GM12878 (cell line): ENCODE results near the gene CHID1. TPM values are rescaled to one million over a fixed set of nuclear protein-coding genes. Genes with fewer than 3 reads are reported as not detected.

Experiments used
- ATAC-seq: fragments of 200-7000 bp; cut with Tn5 transposase; 3 replicates; pipeline ENCODE4 v1.9.1; 2020; ENCODE audit warnings: mild to moderate bottlenecking, moderate library complexity
- BruUV-seq: library from RNA; stranded (reverse); fragments of 400-500 nt; replicated peaks from 2 replicates; lab custom pipeline; 2021; lab: Mats Ljungman, UMichigan
- CTCF ChIA-PET: fragments of 300-600 bp; sonication (Branson Sonifier 250); formaldehyde crosslinking; extraction: SDS; loops from one replicate; lab custom pipeline; 2021; ENCODE audit warnings: inconsistent platforms; lab: Yijun Ruan, JAX
- POLR2A ChIA-PET: fragments of 350-600 bp; formaldehyde crosslinking; extraction: SDS; loops from one replicate; lab custom pipeline; 2021; ENCODE audit warnings: inconsistent platforms; lab: Charles Lee
- RAD21 ChIA-PET: fragments of 300-600 bp; sonication (Branson Sonifier 250); formaldehyde crosslinking; loops from one replicate; lab custom pipeline; 2023; ENCODE audit warnings: antibody characterized with exemption; ENCODE audit not compliant: unreplicated experiment; lab: Charles Lee
- SMC1A ChIA-PET: fragments of 300-600 bp; sonication (Branson Sonifier 250); formaldehyde crosslinking; loops from one replicate; lab custom pipeline; 2023; ENCODE audit not compliant: unreplicated experiment, uncharacterized antibody; lab: Charles Lee
- DNase-seq: peaks from one replicate; pipeline ENCODE4 v3.0.0-alpha.2; 2011; ENCODE audit warnings: low read depth, low spot score
- FAIRE-seq: peaks from 3 replicates; lab custom pipeline; 2011; peaks lifted over from hg19 to GRCh38; lab: Jason Lieb, UNC
- H2AFZ ChIP-seq: 2 replicates; pipeline ENCODE4 v1.6.0; 2011; ENCODE audit warnings: low read depth, low read length, control low read depth; ENCODE audit not compliant: control insufficient read depth
- H3K27ac ChIP-seq: 2 replicates; pipeline ENCODE4 v1.5.1; 2011; ENCODE audit warnings: control low read depth; ENCODE audit not compliant: control insufficient read depth, insufficient read depth
- H3K27me3 ChIP-seq, 2 experiments: replicated peaks in 1 of 2; 2 replicates each; pipeline versions ENCODE4 v1.6.0 to v1.6.1; 2011; ENCODE audit warnings: low read length in 1 of 2; ENCODE audit not compliant: control insufficient read depth in 2 of 2, insufficient read depth in 2 of 2
- H3K36me3 ChIP-seq, 2 experiments: 2 replicates each; pipeline ENCODE4 v1.5.1; 2011; ENCODE audit warnings: low read length in 1 of 2; ENCODE audit not compliant: control insufficient read depth in 2 of 2, insufficient read depth in 2 of 2
- H3K4me1 ChIP-seq: 2 replicates; pipeline ENCODE4 v1.6.1; 2011; ENCODE audit warnings: mild to moderate bottlenecking, low read length, moderate library complexity, mixed read lengths; ENCODE audit not compliant: control insufficient read depth, insufficient read depth
- H3K4me2 ChIP-seq: 2 replicates; pipeline ENCODE4 v1.6.0; 2011; ENCODE audit warnings: control low read depth; ENCODE audit not compliant: control insufficient read depth, insufficient read depth
- H3K4me3 ChIP-seq: fragments of 200-600 bp; sonication (generic); 2 replicates; pipeline ENCODE4 v1.5.1; 2016
- H3K79me2 ChIP-seq: 2 replicates; pipeline ENCODE4 v1.6.0; 2011; ENCODE audit warnings: low read length; ENCODE audit not compliant: control insufficient read depth, insufficient read depth
- H3K9ac ChIP-seq: 2 replicates; pipeline ENCODE4 v1.8.0; 2011; ENCODE audit warnings: low read length, control low read depth, mixed read lengths; ENCODE audit not compliant: control insufficient read depth, insufficient read depth
- H3K9me3 ChIP-seq: replicated peaks from 3 replicates; pipeline ENCODE4 v1.5.1; 2011; ENCODE audit warnings: mild to moderate bottlenecking, low read length; ENCODE audit not compliant: control insufficient read depth, insufficient read depth
- H4K20me1 ChIP-seq: 2 replicates; pipeline ENCODE4 v1.6.0; 2011; ENCODE audit not compliant: control insufficient read depth, insufficient read depth
- DPF2 ChIP-seq: fragments of 450-650 bp; IDR thresholded peaks from 2 replicates; pipeline ENCODE4 v1.6.1; 2017; ENCODE audit warnings: mild to moderate bottlenecking
- NFXL1 ChIP-seq: fragments of 450-650 bp; IDR thresholded peaks from 2 replicates; pipeline ENCODE4 v1.6.1; 2017; ENCODE audit warnings: antibody characterized with exemption, mild to moderate bottlenecking, borderline replicate concordance
- SMAD5 ChIP-seq: IDR thresholded peaks from 2 replicates; pipeline ENCODE4 v1.6.1; 2016; ENCODE audit warnings: antibody characterized with exemption, low read depth
- WGBS: methylation state at CpG from one replicate; pipeline ENCODE4 v1.1.6; 2016; ENCODE audit warnings: low lambda C conversion rate; ENCODE audit not compliant: insufficient replicate concordance, insufficient coverage; ENCODE audit errors: missing lambda C conversion rate; 5-methylcytosine and 5-hydroxymethylcytosine counted together
- in situ Hi-C: fragments of 300-500 bp; cut with MboI; formaldehyde crosslinking; loops from 9 replicates; pipeline ENCODE4 v1.14.3; 2018; ENCODE audit warnings: mixed read lengths
- intact Hi-C: fragments of 100-400 bp; cut with micrococcal nuclease; formaldehyde crosslinking; loops from one replicate; pipeline ENCODE4 v1.14.2; 2022; ENCODE audit not compliant: unreplicated experiment
- polyA plus RNA-seq, 11 experiments: library from polyadenylated mRNA; depleted of rRNA in 4 of 11; unstranded in 6 of 11; stranded (reverse) in 5 of 11; fragments of >200 nt; fragmentation: Nextera tagmentation in 4 of 11; fragmentation: Illumina TruSeq in 1 of 11; extraction: Ambion mirVana in 4 of 11; extraction: Trizol in 1 of 11; gene quantifications; 1 replicate in 1 of 11; 2 replicates in 10 of 11; pipeline versions ENCODE4 v1.2.1 to v1.2.3, GENCODE V29; 2011 to 2016; ENCODE audit warnings: inconsistent platforms in 2 of 11, missing spikeins in 2 of 11, low read depth in 1 of 11
- total RNA-seq, 4 experiments: library from RNA; depleted of rRNA in 3 of 4; stranded (reverse); fragments of >200 nt in 3 of 4; fragmentation: Illumina TruSeq in 1 of 4; extraction: Trizol in 1 of 4; gene quantifications; 2 replicates each; pipeline versions ENCODE4 v1.2.1 to v1.2.3, GENCODE V29; 2013 to 2021

The CHID1 gene
- total and polyA plus RNA-seq, 10 of the 15 experiments (the other 5 are each of a cell fraction or from before 2014, with no cell fraction given): 4.8 to 75.2 (median 30.1) TPM

DNA sequence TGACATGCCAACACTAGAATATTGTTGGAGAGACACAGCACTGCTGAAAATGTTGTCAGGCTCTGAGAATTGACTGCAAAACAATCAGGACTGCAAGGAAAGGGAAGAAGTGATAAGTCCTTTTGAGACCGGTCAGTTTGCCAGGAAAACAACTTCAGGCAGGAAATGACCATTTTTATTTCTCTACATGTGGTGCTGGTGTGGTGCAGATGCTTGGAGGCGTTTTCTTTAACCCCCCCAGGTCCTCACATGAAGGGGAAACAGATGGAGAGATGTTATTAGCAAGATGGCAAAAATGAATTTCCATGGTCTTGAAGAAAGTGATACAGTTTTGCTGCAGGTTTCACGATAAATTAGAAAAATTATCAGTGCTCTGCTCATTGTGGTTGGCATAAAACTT is 20.8 kb upstream of the CHID1 start:
- H4K20me1 ChIP-seq: no peaks in the 10 kb centered on the region

DNA sequence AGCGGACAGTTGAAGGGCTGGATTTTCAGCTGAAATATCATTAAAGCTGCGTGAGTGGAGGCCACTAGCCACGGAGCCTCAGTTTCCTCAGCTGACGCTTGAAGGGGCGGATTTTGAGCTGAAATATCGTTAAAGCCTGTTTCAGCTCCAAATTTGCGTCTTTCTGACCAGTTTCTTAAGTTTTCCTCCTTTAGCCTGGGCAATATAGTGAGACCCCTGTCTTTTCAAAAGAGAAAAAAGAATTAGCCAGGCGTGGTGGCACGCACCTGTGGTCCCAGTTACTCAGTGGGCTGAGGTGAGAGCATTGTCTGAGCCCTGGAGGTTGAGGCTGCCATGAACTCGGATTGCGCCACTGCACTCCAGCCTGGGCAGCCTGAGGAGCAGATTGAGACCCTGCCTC is 18.8 kb upstream of the CHID1 start:
- CTCF ChIA-PET: interaction anchor here (1.1 kb wide), 1 partner anchor 81 kb away, joined by 3 read pairs; no protein-coding TSS in a partner anchor
- RAD21 ChIA-PET: no interaction called here
- H4K20me1 ChIP-seq: no peaks in the 10 kb centered on the region
- H3K36me3 ChIP-seq: no peaks in the 10 kb centered on the region
- TF ChIP-seq DPF2 (no peak), NFXL1 (no peak)
- peaks cover 39% of the 10 kb centered on the region for H3K79me2 ChIP-seq
- in situ Hi-C loops (no loop called here), intact Hi-C loops (loop anchor here (5.0 kb wide), 1 partner anchor 123 kb away; no protein-coding TSS in a partner anchor)
- SMC1A ChIA-PET: no interaction called here
- FAIRE-seq: no peak
- H3K4me3 ChIP-seq: no peak overlapping the region
- no peak overlapping the region for H3K4me2 ChIP-seq
- no peak for ATAC-seq
- no peak overlapping the region for H3K9ac ChIP-seq
- 86% methylated on average over 11 of the region's 11 CpGs for WGBS
- H3K27ac ChIP-seq: no peak overlapping the region
- no peak for DNase-seq
- no peak overlapping the region for H2AFZ ChIP-seq
- no TSS peak for BruUV-seq
- no peaks in the 10 kb centered on the region for H3K27me3 ChIP-seq
- H3K9me3 ChIP-seq: no peaks in the 10 kb centered on the region
- peaks cover 7% of the 10 kb centered on the region; the same call in 1 of the 2 replicates for H3K4me1 ChIP-seq
- POLR2A ChIA-PET: interaction anchor here (1.1 to 1.2 kb wide), 2 partner anchors 11 to 29 kb away, joined by 3 read pairs; no protein-coding TSS in a partner anchor

More for the DNA sequence above, 20.8 kb upstream of the CHID1 start:
- Histone ChIP-seq H3K27me3 (no peaks in the 10 kb centered on the region), H3K4me2 (no peak overlapping the region)
- no peak for FAIRE-seq
- in situ Hi-C loops: no loop called here
- TF ChIP-seq SMAD5: no peak
- TF ChIP-seq, all 136 proteins: peak for 0
- DNase-seq: no peak
- Histone ChIP-seq H3K36me3 (no peaks in the 10 kb centered on the region), H3K4me3 (no peak overlapping the region), H3K9me3 (no peaks in the 10 kb centered on the region), H2AFZ (no peak overlapping the region), H3K4me1 (peaks cover 7% of the 10 kb centered on the region; the same call in 1 of the 2 replicates), H3K9ac (no peak overlapping the region), H3K79me2 (peaks cover 35% of the 10 kb centered on the region), H3K27ac (no peak overlapping the region)
- POLR2A ChIA-PET: no interaction called here
- intact Hi-C loops: no loop called here
- ATAC-seq: no peak
- 77% methylated on average over 3 of the region's 3 CpGs for WGBS
- CTCF ChIA-PET: no interaction called here
- SMC1A ChIA-PET: no interaction called here
- TSS peak; percentile 22 for BruUV-seq
- RAD21 ChIA-PET: no interaction called here
